Kidney (tissue), 14 donors: ENCODE results near the gene RBP5. TPM values are rescaled to one million over a fixed set of nuclear protein-coding genes. Genes with fewer than 3 reads are reported as not detected.
"Not testable (repeated sequence)": the region's sequence is repeated elsewhere in the genome, so short reads cannot be mapped to it uniquely, and the experiment has no call there.

Source experiments
- DNase-seq, 5 donors: peaks; one replicate each; pipeline ENCODE4 v3.0.0-alpha.2; 2013 to 2020
- FAIRE-seq: peaks from 2 replicates; lab custom pipeline; 2012; peaks lifted over from hg19 to GRCh38; lab: Jason Lieb, UNC
- H3K27ac ChIP-seq, 2 donors: one replicate each; pipeline ENCODE4 v1.7.0; 2013; ENCODE audit warnings: low read depth in 2 of 2, low read length in 2 of 2, inconsistent platforms in 1 of 2
- H3K27me3 ChIP-seq: one replicate; pipeline ENCODE4 v1.7.1; 2013; ENCODE audit warnings: low read length, inconsistent platforms; ENCODE audit not compliant: control insufficient read depth, insufficient read depth
- H3K36me3 ChIP-seq, 3 donors: one replicate each; pipeline versions ENCODE4 v1.7.0 to v1.7.1; 2013; ENCODE audit warnings: low read length in 3 of 3, control low read depth in 1 of 3, inconsistent platforms in 1 of 3; ENCODE audit not compliant: insufficient read depth in 3 of 3, control insufficient read depth in 2 of 3
- H3K4me1 ChIP-seq, 3 donors: one replicate each; pipeline versions ENCODE4 v1.7.0 to v1.7.1; 2013; ENCODE audit warnings: low read length in 3 of 3, inconsistent platforms in 1 of 3, low read depth in 1 of 3; ENCODE audit not compliant: control insufficient read depth in 2 of 3, insufficient read depth in 2 of 3
- H3K4me3 ChIP-seq, 3 donors: one replicate each; pipeline versions ENCODE4 v1.7.0 to v1.8.1; 2013; ENCODE audit warnings: low read length in 3 of 3, control low read depth in 1 of 3, inconsistent platforms in 1 of 3
- H3K9ac ChIP-seq, 3 donors: one replicate each; pipeline versions ENCODE4 v1.7.0 to v1.7.1; 2013; ENCODE audit warnings: low read length in 3 of 3, control low read depth in 1 of 3, inconsistent platforms in 1 of 3
- H3K9me3 ChIP-seq, 3 donors: one replicate each; pipeline versions ENCODE4 v1.7.0 to v1.7.1; 2013; ENCODE audit warnings: low read length in 3 of 3, control low read depth in 1 of 3, inconsistent platforms in 1 of 3; ENCODE audit not compliant: control insufficient read depth in 2 of 3, insufficient read depth in 1 of 3
- intact Hi-C: fragments of 100-400 bp; cut with DNase I; formaldehyde crosslinking; loops from one replicate; pipeline ENCODE4 v1.11.1; 2022
- polyA plus RNA-seq: library from polyadenylated mRNA; stranded (reverse); fragments of 350-450 nt; fragmentation: Illumina TruSeq; extraction: RNeasy Lipid Tissue Mini Kit (QIAGEN cat#74804); gene quantifications from one replicate; pipeline ENCODE4 v1.2.3, GENCODE V29; 2014; ENCODE audit warnings: low read depth, low replicate concordance; ENCODE audit not compliant: insufficient read depth
- total RNA-seq: library from RNA; stranded (reverse); fragmentation: NEBNext Ultra II Directional; extraction: Animal tissue kit (Norgen Biotek cat#: 25700); gene quantifications from one replicate; pipeline ENCODE4 v1.2.1, GENCODE V29; 2021
- TF ChIP-seq, protein P1 (sequence below): IDR thresholded peaks from 3 replicates; pipeline ENCODE4 v1.5.1; 2012; ENCODE audit warnings: mild to moderate bottlenecking, moderate library complexity, borderline replicate concordance; ENCODE audit not compliant: insufficient read depth; ENCODE audit errors: extremely low read depth
- donor health status: control.
- donor health status: control.
- donor health status: control.
- donor health status: control.
- donor health status: control.
- donor health status: DM: yes; HTN: yes; CAD: no.
- donor health status: Normal renal cell carcinoma (clear cell type).

The RBP5 gene
- total and polyA plus RNA-seq, 2 donors from 2014 or later, result 74.6 to 609 TPM

DNA sequence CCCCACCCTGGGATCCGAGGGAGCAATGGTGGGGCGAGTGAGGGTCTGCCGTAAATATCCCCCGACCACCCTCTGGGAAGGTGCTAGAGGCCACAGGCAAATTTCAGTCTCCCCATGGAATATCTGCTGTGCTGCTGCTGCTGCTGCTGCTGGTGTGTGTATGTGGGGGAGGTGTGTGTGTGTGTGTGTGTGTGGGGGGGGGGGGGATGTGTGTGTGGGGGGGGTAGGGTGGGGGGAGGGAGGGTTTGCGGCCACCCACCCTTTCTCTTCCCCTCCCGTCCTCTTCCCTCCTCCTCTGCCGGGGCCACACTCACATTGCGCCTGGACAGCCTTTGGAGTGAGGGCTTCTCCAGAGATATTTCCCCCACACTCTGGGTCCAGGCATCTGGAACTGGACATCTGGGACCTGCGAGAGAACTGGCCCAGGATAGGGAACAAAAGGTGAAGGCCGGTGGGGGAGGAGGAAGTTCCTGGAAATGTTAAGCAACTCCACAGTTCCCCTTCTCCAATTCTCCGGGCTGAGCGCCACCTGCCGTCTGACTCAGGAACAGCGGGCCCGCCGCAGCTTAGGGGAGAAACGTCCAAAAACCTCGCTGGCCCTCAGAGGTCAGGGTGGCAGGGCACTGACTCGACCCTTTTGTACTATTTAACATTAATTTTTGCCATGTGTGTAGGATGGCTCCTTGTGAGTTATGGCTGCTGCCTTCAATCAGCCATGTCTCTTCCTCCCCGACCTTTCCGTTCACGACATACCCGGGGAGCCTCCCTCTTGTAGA, 19.7 kb downstream of the RBP5 start, which contains the start of gene C1RL:
Gene C1RL, minus strand, starts transcription at position 419 of the 776 bp plus-strand sequence. Its CDS starts 34 bp downstream, at position 385.
- DNase-seq, result peak; percentile 90 to 96 (median 93)
- intact Hi-C loops, result no loop called here
- Histone ChIP-seq H3K36me3 (no peaks in the 10 kb centered on the region), H3K4me3 (peak within 1 kb of the TSS; percentile 58 to 77 (median 71)), H3K4me1 (peaks cover 0 to 10% (median 0%) of the 10 kb centered on the region in 3 donors), H3K9me3 (no peaks in the 10 kb centered on the region), H3K27ac (peak within 1 kb of the TSS; percentile 66 to 90), H3K9ac (peak within 1 kb of the TSS; percentile 24 to 91 (median 79)), H3K27me3 (no peaks in the 10 kb centered on the region)
- TF ChIP-seq, protein P1, sequence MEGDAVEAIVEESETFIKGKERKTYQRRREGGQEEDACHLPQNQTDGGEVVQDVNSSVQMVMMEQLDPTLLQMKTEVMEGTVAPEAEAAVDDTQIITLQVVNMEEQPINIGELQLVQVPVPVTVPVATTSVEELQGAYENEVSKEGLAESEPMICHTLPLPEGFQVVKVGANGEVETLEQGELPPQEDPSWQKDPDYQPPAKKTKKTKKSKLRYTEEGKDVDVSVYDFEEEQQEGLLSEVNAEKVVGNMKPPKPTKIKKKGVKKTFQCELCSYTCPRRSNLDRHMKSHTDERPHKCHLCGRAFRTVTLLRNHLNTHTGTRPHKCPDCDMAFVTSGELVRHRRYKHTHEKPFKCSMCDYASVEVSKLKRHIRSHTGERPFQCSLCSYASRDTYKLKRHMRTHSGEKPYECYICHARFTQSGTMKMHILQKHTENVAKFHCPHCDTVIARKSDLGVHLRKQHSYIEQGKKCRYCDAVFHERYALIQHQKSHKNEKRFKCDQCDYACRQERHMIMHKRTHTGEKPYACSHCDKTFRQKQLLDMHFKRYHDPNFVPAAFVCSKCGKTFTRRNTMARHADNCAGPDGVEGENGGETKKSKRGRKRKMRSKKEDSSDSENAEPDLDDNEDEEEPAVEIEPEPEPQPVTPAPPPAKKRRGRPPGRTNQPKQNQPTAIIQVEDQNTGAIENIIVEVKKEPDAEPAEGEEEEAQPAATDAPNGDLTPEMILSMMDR, result peak; percentile 91
- no peak for FAIRE-seq

DNA sequence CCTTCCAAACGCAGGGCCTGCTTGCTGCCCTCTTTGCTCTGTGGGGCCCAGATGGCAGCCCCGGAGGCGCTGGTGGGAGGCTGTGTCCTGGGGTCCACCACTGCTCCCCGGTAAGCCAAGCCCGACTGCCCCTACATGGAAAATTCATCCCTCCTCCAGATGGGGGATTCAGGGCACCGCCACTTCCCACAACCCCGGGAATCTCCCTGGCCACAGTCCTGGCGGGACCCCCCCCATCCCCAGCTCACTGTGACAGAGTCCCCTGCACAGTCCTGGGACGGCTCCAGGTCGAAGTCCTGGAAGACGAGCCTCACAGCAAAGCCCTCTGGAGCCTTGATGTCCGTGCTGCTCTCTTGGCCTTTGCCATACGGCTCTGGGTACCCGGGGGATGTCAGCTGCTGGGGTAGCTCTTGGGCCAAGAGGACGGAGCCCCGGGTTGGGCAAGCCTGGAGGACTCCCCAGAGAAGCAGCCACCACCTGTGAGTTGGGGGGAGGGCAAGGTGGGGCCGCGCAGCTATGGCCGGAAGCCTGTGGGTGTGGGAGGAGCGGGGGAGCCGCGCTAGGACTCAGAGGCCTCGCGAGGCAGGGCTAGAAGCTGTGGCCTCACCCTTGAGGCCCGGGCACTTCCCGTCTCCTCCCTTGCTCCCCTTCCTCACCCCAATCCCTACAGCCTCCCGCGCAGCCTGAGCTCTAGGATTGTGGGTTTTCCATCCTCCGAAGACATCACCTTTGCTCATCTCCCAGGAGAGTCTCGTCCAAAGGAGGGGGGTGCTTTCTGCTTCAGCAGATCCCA, 20.5 kb downstream of the RBP5 start:
- intact Hi-C loops, result no loop called here
- Histone ChIP-seq H3K27ac (peak overlapping the region; percentile 59 to 90), H3K9me3 (no peaks in the 10 kb centered on the region), H3K9ac (peak overlapping the region; percentile 24 to 91 (median 79)), H3K4me1 (peaks cover 0 to 8% (median 0%) of the 10 kb centered on the region in 3 donors), H3K36me3 (no peaks in the 10 kb centered on the region), H3K4me3 (peak overlapping the region; percentile 58 to 77 (median 71)), H3K27me3 (no peaks in the 10 kb centered on the region)
- peak; percentile 76 to 95 (median 88) for DNase-seq
- TF ChIP-seq, protein P1, result no peak
- FAIRE-seq, result no peak

DNA sequence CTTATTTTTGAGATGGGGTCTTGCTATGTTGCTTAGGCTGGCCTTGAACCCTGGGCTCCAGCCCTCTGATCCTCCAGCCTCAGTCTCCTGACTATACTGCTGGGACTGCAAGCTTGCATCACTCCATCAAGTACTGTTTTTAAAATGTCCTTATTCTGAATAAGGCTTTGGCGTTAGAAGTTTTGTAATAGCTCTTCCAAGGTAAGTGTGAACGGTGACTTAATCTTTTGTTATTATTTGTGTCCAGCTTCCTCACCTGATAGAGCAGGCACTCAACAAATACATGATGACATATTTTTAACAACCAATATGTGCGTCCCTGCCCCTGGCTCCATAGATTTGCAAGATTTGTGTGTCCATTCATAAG, 21.1 kb downstream of the RBP5 start:
- H3K9ac ChIP-seq, result peak overlapping the region in 2 of 3 donors; percentile 5 to 91
- intact Hi-C loops, result no loop called here

DNA sequence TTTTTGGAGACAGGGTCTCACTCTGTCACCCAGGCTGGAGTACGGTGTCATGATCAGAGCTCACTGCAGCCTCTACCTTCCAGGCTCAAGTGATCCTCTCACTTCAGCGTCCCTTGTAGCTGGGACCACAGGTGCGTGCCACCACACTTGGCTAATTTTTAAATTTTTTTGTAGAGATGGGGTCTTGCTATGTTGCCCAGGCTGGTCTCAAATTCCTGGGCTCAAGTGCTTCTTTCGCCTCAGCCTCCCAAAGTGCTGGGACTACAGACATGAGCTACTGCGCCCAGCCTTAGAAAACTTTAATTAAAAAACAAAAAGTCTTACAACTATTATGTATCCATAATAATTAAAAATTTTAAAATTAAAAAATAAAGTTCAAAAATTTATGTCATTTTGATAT, 21.5 kb downstream of the RBP5 start:
- intact Hi-C loops, DNase-seq: not testable (repeated sequence)
- peak; percentile 46 for FAIRE-seq

More for the DNA sequence above, 21.1 kb downstream of the RBP5 start:
- Histone ChIP-seq H3K4me1 (peaks cover 0 to 8% (median 0%) of the 10 kb centered on the region in 3 donors), H3K4me3 (peak overlapping the region; percentile 58 to 77 (median 71)), H3K27ac (peak overlapping the region; percentile 59 to 90), H3K36me3 (no peaks in the 10 kb centered on the region), H3K27me3 (no peaks in the 10 kb centered on the region), H3K9me3 (no peaks in the 10 kb centered on the region)
- DNase-seq, result no peak
- FAIRE-seq, result no peak
- TF ChIP-seq, protein P1, result no peak

More for the DNA sequence above, 21.5 kb downstream of the RBP5 start:
- H3K4me3 ChIP-seq, H3K36me3 ChIP-seq, H3K27ac ChIP-seq, H3K4me1 ChIP-seq, H3K9me3 ChIP-seq, H3K9ac ChIP-seq, H3K27me3 ChIP-seq: not testable (repeated sequence)
